Kasumi-1 (cell line): ENCODE results near the gene CABCOCO1.
"Not testable (repeated sequence)": the region's sequence is repeated elsewhere in the genome, so short reads cannot be mapped to it uniquely, and the experiment has no call there.

Experiments
- DNase-seq, 2 experiments: peaks; one replicate each; lab custom pipeline; 2025; lab: John Stamatoyannopoulos, UW

CABCOCO1 gene

GRCh38 chr10:61643316-61643751 is 19.4 kb upstream of the CABCOCO1 start:
- no peak for DNase-seq

GRCh38 chr10:61653699-61654098 is 9.0 kb upstream of the CABCOCO1 start:
- no peak for DNase-seq

GRCh38 chr10:61655335-61655851 is 7.3 kb upstream of the CABCOCO1 start:
- no peak for DNase-seq

- DNase-seq: no peak
These were observed 737 bp downstream of the CABCOCO1 start for GRCh38 chr10:61663466-61663865.

GRCh38 chr10:61664985-61665384 is 2.3 kb downstream of the CABCOCO1 start:
- DNase-seq: no peak

- no peak for DNase-seq
These were observed 6.5 kb downstream of the CABCOCO1 start for GRCh38 chr10:61669161-61669725.

GRCh38 chr10:61669849-61670248 is 7.1 kb downstream of the CABCOCO1 start:
- DNase-seq: no peak

- no peak for DNase-seq
These were observed 10.6 kb downstream of the CABCOCO1 start for GRCh38 chr10:61673360-61673759.

- DNase-seq: no peak
These were observed 19.6 kb downstream of the CABCOCO1 start for GRCh38 chr10:61682323-61682722.

- no peak for DNase-seq
These were observed 20.6 kb downstream of the CABCOCO1 start for GRCh38 chr10:61683319-61683718.

GRCh38 chr10:61684894-61685507 is 22.3 kb downstream of the CABCOCO1 start:
- no peak for DNase-seq

- no peak for DNase-seq
These were observed 26.0 kb downstream of the CABCOCO1 start for GRCh38 chr10:61688551-61689308.

- not testable (repeated sequence) for DNase-seq
These were observed 28.9 kb downstream of the CABCOCO1 start for GRCh38 chr10:61691667-61692066.

GRCh38 chr10:61692447-61693010 is 29.8 kb downstream of the CABCOCO1 start:
- no peak for DNase-seq

GRCh38 chr10:61698968-61699655 is 36.4 kb downstream of the CABCOCO1 start:
- DNase-seq: no peak

GRCh38 chr10:61701055-61701705 is 38.5 kb downstream of the CABCOCO1 start:
- DNase-seq: no peak

- no peak for DNase-seq
These were observed 39.0 kb downstream of the CABCOCO1 start for GRCh38 chr10:61701706-61702105.

GRCh38 chr10:61702584-61702983 is 39.9 kb downstream of the CABCOCO1 start:
- DNase-seq: no peak

- no peak for DNase-seq
These were observed 42.4 kb downstream of the CABCOCO1 start for GRCh38 chr10:61705022-61705613.

GRCh38 chr10:61708846-61709245 is 46.1 kb downstream of the CABCOCO1 start:
- no peak for DNase-seq

GRCh38 chr10:61712105-61712504 is 49.4 kb downstream of the CABCOCO1 start:
- not testable (repeated sequence) for DNase-seq
